Measurements from ENCODE around the gene TPPP.
A peak's percentile ranks its signal among the peaks of the same experiment; 100 is the strongest.

The TPPP gene

GRCh38 chr5:620586-621180 lies 72.5 kb downstream of the TPPP start:
- no peak for DNase-seq (ENCODE audit: low read depth in 2 of 2)
- TF ChIP-seq, protein P1, sequence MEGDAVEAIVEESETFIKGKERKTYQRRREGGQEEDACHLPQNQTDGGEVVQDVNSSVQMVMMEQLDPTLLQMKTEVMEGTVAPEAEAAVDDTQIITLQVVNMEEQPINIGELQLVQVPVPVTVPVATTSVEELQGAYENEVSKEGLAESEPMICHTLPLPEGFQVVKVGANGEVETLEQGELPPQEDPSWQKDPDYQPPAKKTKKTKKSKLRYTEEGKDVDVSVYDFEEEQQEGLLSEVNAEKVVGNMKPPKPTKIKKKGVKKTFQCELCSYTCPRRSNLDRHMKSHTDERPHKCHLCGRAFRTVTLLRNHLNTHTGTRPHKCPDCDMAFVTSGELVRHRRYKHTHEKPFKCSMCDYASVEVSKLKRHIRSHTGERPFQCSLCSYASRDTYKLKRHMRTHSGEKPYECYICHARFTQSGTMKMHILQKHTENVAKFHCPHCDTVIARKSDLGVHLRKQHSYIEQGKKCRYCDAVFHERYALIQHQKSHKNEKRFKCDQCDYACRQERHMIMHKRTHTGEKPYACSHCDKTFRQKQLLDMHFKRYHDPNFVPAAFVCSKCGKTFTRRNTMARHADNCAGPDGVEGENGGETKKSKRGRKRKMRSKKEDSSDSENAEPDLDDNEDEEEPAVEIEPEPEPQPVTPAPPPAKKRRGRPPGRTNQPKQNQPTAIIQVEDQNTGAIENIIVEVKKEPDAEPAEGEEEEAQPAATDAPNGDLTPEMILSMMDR (IDR thresholded peaks at IDR 0.05; ENCODE audit: low read depth, low read length): no peak
- no peak overlapping the region for H3K4me3 ChIP-seq (replicated peaks in 1 of 2; ENCODE audit: low read depth in 2 of 2, low read length in 2 of 2)

DNA sequence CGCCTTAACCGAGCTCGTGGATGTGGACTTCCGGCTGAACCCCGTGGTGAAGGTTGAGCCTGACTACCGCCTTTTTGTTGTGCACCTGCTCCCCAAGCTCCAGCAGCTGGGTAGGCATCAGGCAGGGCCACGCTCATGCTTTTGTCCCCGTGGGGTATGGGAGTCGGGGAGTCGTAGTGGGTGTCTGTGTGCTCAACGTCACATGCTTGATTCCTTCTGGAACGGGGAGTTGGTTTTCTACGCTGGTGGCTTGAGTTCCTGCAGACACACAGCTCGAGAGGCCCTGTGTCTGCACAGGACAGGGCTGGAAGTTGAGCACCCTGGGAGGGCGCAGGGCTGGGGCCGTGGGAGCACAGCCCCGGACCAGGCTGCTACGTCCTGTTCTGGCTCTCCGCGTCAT lies 73.0 kb downstream of the TPPP start:
- TF ChIP-seq, protein P1 (IDR thresholded peaks at IDR 0.05; ENCODE audit: low read depth, low read length): no peak

DNA sequence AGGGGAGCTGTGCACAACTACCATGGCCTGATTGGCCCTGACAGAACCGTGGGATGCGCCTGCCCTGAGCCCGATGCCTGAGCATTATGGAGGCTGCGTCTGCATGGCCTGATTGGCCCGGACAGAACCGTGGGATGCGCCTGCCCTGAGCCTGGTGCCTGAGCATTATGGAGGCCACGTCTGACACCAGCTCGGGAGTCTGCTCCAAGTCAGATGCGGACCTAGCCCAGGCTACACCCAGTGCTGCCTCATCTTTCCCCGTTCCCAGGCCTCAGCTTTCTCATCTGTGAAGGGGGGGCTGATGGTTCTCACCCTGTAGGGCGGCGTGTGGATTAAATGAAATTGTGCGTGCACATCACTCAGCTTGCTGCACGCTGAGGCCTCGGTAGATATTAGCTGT lies 73.7 kb downstream of the TPPP start:
- H3K4me3 ChIP-seq (replicated peaks in 1 of 2; ENCODE audit: low read depth in 2 of 2, low read length in 2 of 2): no peak overlapping the region
- TF ChIP-seq, protein P1 (IDR thresholded peaks at IDR 0.05; ENCODE audit: low read depth, low read length): no peak
- no peak for DNase-seq (ENCODE audit: low read depth in 2 of 2)

More for the DNA sequence above, 73.0 kb downstream of the TPPP start:
- no peak for DNase-seq (ENCODE audit: low read depth in 2 of 2)
- no peak overlapping the region for H3K4me3 ChIP-seq (replicated peaks in 1 of 2; ENCODE audit: low read depth in 2 of 2, low read length in 2 of 2)

DNA sequence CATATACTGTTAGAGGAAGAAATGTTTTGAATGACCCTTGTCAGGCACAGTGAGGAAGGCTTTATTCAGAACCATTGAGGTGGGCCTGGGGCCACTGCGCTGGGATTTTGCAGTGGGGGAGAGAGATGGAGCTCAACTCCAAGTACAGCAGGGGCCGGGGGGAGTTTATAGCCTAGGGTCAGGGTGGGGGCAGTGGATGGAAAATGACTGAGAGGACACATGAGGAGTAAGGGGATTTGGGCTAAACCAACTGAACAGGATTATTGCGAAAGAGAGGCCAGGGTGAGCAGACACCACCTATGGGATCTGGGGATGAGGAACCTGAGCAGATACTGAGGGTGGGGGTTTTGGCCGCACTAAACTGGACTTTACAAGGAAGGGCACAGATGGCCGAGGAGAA lies 74.7 kb downstream of the TPPP start:
- no peak overlapping the region for H3K4me3 ChIP-seq (replicated peaks in 1 of 2; ENCODE audit: low read depth in 2 of 2, low read length in 2 of 2)
- TF ChIP-seq, protein P1 (IDR thresholded peaks at IDR 0.05; ENCODE audit: low read depth, low read length): no peak
- DNase-seq (ENCODE audit: low read depth in 2 of 2): no peak

DNA sequence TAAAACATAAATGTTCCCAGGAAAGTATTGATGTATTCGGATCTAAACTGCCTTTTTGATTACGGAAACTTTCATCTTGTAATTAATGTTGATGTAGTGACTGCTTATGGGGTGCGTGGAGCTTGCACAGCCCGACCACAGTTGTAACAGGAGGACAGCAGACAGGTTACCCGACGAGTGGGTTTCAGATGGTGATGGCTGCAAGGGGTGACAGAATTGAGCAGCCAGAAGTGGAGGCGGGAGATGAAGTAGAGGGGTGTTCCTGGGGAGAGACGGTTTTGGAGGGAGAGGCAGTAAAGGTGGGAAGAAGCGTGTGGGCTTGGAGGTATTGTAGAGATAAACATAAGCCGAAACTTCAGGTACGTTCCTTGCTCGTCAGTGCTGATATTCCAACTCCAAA lies 75.3 kb downstream of the TPPP start:
- TF ChIP-seq, protein P1 (IDR thresholded peaks at IDR 0.05; ENCODE audit: low read depth, low read length): no peak
- DNase-seq (ENCODE audit: low read depth in 2 of 2): no peak
- no peak overlapping the region for H3K4me3 ChIP-seq (replicated peaks in 1 of 2; ENCODE audit: low read depth in 2 of 2, low read length in 2 of 2)

GRCh38 chr5:616484-617039 lies 76.6 kb downstream of the TPPP start:
- TF ChIP-seq, protein P1 (IDR thresholded peaks at IDR 0.05; ENCODE audit: low read depth, low read length): no peak
- H3K4me3 ChIP-seq (replicated peaks in 1 of 2; ENCODE audit: low read depth in 2 of 2, low read length in 2 of 2): no peak overlapping the region
- peak; percentile 3 to 4 for DNase-seq (ENCODE audit: low read depth in 2 of 2)

All from cardiac fibroblast (primary cell).